ENCODE measurements around the gene HBG2.

The HBG2 gene

DNA sequence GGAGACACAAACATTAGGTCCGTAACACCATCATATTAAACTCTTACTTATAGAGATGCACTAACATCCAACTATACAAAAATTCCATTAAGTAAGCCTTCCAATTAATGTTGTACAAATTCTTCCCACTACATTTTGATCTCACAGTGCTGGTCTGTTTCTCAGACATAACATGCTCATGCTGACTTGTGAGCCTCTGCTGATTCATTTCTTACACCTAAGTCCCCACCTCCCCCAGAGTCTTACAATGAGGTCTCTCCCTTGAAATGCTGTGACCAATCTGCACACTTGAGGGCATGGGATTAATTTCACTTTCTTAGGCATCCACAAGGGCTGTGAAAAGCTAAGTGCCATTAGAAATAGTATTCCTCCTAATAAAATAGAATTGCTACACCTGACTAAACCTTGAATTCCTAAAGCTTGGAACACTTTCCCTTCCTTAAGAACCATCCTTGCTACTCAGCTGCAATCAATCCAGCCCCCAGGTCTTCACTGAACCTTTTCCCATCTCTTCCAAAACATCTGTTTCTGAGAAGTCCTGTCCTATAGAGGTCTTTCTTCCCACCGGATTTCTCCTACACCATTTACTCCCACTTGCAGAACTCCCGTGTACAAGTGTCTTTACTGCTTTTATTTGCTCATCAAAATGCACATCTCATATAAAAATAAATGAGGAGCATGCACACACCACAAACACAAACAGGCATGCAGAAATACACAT lies 6.9 kb downstream of the HBG2 start:
- no peak for DNase-seq

DNA sequence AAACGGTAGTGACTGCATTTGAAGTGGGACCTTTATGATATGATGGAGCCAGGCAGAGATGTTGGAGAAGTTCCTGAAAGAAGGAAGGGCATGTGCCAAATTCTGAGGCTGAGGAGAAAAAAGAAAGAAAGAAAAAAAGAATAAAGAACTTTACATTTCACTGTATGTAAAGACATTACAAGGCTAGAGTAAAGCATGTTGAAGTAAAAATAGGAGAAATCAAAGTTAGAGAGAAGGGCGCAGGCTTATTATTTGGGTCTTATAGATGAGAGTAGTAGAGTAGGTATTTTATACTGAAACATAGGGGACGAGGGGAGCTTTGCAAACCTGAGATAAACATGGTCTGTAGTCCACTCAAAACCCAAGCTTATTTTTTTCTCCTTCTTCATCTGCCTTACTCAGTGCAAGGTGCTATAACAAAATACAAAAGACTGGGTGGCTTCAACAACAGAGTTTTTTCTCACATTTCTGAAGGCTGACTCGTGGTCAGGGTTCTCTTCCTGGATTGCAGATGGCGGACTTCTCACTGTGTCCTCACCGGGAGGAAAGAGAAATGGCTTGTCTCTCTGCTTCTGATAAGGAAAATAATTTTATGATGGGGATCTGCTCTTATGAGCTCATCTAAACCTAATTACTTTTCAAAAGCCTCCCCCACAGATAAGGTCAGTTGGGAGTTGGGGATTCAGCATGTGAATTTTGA lies 7.7 kb downstream of the HBG2 start:
- DNase-seq = no peak

DNA sequence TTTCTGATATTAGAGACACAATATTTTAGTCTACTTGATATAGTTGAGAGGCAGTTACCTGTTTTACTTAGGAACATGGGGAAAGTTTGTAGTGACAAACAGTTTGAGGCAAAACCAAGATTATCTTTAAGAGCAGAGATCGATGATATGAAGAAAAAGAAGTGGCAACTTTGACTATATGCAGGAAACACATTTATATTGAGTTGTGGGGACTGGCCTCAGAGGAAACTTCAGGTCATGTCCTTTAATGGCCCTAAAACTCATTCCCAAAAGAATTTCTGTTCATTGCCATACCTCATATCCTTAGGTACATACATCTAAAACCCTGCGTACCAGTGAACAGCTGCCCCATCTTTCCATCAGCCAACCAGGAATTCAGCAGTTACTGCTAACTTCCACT lies 9.4 kb downstream of the HBG2 start:
- no peak for DNase-seq

DNA sequence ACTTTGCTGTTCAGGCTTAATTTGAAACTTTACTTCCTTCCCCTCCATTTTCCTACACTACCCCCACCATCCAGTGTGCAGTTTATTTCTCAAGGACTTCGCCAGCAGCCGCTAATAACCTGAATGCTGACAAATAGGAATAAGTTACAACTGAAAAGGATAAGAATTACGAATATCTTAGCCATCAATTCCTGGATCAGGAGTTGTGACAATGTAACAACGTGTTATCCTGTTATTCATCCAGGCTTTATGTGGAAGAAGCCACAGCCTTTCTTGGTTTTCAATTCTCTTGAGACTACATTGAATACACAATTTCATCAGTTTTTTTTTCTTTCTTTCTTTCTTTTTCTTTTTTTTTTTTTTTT lies 10.8 kb downstream of the HBG2 start:
- DNase-seq = no peak

DNA sequence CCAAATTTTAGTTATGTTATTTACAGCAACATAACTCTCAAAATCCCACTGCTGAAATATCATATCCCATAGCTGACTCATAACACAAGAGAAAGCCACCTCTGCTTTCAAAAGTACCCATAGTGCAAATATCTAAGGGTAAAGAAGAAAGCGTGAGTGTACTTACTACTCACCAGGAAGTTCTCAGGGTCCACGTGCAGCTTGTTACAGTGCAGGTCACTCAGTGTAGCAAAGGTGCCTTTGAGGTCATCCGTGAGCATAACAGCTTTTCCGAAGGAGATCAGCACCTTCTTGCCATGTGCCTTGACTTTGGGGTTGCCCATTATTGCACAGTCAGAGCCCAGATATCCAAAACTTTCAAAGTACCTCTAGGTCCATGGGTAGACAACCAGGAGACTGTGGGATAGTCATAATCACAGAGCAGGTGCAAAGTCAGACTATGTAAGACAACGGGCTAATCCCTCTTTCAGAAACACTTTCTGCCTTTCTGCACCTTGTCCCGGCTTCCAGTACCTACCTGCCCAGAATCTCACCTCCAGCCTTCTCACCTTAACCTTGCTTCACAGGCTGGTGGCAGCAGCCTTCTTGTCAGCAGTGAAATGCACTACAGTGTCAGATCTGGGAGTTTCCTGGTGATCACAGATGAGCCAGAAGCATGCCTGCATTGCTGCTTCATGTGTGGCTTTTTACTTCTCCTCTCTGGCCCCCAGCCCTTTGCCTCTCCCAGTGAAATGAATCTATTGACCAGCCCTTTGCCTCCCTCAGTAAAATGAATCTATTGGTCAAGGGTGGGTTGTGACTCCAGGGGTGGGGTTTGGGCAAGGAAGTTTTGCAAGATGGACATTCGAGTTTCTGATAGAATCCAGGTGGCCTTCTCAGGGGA lies 11.4 kb downstream of the HBG2 start:
- DNase-seq = no peak

DNA sequence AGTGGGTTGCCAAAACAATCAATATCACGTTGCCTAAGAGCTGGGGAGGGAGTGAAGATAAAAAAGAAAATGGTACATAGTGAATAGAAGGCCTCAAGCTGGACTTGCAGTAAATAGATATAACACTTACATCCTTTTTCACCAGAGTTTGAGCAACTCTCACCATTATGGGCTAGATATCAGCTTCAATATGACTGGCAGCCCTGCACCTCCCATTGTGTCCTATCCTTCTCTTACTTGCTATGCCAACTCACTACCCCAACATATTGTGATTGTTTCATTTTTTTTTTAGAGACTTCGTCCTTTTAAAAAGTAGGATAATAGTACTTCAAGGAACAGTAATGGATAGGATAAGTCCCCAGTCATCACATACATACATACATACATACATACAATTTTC lies 12.4 kb downstream of the HBG2 start:
- DNase-seq = no peak

DNA sequence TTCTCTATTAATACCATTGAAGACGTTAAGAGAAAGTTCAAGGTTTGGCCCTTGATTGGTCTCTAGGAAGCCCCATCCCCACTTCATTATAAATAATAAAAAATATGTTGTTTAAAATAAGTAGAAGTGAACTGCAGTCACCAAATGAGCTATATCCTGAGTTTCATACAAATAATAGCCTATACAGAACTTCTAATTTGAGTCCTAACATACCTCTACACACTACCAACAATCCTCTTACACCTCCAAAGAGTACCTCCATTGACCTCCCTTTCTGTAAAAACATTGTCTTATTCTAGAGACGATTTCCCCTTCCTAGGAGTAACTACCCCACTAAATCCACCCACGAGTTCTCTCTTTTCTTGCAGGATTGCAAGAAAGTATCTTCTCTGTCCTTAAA lies 13.1 kb downstream of the HBG2 start:
- no peak for DNase-seq

DNA sequence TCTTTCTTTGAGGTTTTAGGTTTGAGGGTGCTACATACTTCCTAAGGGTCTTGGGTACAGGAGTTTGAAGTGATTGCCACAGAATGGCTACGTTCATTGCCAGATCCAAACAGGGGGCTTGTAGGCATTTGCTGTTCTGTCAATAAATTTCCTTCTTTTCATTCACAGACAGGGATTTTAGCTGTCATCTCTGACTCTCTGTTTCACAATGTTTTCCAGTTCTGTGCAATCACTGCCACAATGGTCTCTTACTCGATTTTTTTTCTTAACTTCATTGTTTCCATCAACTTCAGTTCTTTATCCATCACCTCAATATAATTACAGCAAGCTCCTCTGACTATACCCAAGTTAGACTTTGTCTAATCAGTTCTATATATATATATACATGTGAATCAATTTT lies 14.1 kb downstream of the HBG2 start:
- DNase-seq = no peak

DNA sequence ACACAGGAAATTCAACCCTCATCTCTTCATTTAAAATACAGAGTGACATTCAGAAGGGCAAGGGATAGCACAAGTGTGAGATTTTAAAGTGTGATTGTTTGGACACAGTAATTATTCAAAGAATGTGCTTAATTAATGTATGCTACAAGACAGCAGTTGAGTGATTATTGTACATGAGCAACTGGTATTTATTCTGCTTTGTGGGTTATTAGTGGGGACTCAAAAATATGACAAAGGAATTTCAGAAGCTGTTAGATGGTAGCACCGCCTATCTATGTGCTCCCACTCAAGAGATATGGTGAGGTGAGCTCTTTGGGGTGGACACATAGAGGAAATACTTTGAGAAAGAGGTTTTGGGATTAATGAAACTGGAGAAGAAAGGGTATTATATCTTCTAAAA lies 14.5 kb downstream of the HBG2 start:
- no peak for DNase-seq

DNA sequence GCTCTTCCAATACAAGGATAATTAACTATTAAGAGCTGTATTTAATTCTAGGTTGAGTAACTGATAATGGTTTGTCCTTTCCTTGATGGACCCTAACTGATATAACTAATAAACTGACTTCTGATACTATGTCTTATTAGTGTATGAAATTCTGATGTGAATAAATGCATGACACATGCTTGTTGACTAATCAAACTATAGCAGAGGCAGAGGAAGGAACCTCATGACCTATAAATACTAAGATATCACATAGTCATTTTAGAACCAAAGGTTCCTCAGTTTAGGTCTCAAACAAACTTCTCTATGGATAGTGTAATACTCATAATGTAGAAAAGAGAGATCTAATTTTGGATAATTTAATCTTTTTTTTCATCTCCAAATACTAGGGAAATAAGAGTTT lies 15.5 kb downstream of the HBG2 start:
- no peak for DNase-seq

DNA sequence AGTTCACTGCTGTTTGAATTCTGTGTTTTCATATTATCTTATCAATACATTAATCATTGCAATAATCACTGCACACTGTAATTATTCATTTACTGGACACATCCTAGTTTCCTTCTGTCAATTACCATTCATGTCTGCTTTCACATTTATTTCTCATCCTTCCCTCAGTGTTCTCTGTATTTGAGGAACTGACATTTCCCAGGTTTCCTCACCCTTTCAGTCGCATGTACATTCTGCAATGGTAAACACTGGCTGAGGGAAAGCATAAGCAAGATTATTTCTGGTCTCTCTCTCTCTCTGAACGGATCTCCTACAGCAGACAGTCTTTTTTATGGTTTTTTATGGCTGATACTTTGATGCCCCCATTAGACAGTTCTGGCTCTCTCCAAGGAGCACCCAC lies 16.1 kb downstream of the HBG2 start:
- no peak for DNase-seq

DNA sequence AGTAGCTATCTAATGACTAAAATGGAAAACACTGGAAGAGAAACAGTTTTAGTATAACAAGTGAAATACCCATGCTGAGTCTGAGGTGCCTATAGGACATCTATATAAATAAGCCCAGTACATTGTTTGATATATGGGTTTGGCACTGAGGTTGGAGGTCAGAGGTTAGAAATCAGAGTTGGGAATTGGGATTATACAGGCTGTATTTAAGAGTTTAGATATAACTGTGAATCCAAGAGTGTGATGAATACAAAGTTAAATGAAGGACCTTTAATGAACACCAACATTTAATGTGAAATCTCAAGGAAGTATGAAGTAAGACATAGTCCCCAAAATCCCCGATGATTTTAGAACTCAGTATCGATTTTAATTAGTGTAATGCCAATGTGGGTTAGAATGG lies 17.2 kb downstream of the HBG2 start:
- DNase-seq = no peak

DNA sequence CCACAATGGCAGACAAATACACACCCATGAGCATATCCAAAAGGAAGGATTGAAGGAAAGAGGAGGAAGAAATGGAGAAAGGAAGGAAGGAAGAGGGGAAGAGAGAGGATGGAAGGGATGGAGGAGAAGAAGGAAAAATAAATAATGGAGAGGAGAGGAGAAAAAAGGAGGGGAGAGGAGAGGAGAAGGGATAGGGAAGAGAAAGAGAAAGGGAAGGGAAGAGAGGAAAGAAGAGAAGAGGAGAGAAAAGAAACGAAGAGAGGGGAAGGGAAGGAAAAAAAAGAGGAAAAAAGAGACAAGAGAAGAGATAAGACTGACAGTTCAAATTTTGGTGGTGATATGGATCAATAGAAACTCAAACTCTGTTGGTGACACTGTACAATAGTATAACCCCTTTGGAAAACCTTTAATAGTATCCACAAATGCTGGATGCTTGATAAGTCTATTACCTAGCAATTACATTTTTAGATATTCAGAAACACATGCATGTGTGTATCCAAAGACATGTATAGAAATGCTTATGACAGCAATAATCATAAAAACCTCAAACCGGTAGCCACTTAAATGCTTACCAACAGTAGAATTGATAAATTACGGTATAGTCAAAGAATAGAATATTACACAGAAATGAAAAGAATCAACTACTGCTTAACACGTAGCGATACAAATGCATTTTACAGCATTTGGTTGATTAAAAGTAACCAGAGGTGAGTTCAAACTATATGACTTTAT lies 19.1 kb downstream of the HBG2 start:
- DNase-seq = no peak

DNA sequence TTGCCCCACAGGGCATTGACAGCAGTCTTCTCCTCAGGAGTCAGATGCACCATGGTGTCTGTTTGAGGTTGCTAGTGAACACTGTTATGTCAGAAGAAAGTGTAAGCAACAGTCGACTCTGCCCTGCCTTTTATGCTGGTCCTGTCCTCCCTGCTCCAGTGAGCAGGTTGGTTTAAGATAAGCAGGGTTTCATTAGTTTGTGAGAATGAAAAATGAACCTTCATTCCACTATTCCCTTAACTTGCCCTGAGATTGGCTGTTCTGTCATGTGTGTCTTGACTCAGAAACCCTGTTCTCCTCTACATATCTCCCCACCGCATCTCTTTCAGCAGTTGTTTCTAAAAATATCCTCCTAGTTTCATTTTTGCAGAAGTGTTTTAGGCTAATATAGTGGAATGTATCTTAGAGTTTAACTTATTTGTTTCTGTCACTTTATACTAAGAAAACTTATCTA lies 20.2 kb downstream of the HBG2 start, which contains the start of gene HBD:
Gene HBD (minus strand): TSS at position 103 of the 454 bp plus-strand sequence. CDS start 50 bp downstream, at position 53.
- DNase-seq = no peak

DNA sequence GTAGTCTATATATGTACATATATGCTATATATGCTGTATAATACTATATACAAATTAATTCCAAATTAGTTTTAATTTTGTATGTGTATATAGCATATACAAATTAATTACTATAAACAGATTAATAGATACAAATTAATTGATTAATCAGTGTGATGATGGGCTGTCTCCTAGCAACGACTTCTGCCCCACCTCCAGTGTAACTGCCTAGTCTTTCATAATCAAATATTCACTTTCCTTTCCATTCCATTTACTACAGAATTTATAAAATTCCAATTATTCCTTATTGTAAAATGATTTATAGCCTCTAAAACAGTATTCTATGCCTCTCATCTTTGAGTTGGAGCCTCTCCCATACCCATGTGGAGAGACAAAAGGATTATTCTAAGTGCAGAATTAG lies 21.3 kb downstream of the HBG2 start:
- no peak for DNase-seq

DNA sequence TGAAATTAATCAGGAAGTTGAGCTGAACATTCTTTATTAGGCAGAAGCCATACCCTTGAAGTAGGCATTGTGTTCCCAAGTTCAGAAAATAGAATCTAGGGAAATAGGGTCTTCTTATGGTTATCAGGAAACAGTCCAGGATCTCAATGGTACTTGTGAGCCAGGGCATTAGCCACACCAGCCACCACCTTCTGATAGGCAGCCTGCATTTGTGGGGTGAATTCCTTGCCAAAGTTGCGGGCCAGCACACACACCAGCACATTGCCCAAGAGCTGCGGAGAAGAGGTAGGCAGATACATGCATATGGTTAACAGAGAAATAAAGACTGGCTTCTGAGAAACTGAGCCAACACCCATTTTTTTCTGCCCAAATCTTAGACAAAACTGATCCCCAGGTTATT lies 21.8 kb downstream of the HBG2 start:
- DNase-seq = no peak

DNA sequence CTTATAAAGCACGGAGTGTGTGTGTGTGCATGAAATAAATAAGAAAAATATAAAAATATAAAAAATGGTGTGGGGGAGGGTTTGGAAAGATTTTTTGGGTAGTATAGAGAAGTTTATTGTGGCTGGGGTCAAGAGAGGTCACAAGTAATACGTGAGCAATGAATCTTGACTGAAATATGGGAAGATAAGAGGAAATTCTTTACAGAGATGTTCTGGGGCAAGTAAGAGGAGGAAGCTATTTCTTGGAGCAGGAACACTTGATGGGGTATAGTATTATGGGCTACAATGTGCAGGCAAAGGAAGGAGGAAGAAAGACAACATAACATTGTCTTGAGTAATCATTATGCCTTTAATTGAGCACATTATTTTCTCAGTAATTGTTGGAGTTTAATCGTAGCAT lies 22.4 kb downstream of the HBG2 start:
- no peak for DNase-seq

DNA sequence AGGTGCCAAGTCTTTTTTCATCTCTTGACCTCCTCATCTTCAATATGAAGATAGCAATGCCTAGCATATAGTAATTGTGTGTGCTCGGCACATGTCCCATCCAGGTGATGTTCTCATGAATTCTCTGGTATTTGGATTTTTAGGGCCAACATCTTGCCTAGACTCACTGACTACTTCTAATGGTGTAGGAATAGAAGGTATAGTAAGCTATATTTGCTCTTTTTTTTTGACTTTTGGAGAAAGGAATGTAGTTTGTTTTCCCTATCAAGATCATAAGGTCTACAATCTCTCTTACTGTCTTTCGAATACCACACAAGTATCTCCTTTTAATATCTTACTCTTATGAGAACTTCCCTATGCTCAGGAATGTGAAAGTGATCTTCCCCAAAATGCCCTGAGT lies 23.5 kb downstream of the HBG2 start:
- DNase-seq = no peak

DNA sequence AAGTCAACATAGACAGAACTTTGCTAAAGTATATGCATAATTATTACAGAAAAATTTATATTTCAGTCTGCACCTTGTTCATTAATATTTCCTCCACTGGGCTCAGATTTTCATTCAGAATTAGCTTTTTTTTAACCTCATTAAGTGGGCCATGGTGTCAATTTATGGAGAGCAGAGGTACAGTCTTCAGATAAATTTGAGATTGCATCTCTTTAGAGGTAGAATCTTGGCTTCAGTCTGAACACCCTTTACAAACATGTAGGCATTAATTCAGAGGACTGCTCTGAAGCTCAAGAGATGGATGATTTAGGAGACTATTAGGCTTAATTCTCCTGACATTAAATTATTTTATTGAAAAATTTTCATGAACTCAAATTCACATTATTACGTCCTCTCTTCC lies 24.3 kb downstream of the HBG2 start:
- DNase-seq = no peak

DNA sequence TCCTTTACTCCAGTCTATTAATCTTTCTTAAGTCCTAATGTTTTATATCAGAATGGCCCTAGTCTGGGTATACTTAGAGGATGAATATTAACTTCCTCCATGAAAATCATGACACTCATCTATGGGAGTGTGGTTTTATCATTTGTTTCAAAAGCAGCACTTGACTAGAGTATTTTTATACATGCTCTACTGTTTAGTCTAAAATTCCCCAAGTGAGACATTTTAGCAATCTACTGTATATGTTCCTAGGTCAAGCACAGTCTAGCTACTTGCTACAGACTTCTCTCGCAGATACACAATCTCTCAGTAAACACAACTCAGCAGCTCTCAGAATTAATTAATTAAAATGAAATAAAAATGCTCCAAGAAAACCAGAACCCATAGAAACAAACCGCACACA lies 24.8 kb downstream of the HBG2 start:
- DNase-seq = no peak

DNA sequence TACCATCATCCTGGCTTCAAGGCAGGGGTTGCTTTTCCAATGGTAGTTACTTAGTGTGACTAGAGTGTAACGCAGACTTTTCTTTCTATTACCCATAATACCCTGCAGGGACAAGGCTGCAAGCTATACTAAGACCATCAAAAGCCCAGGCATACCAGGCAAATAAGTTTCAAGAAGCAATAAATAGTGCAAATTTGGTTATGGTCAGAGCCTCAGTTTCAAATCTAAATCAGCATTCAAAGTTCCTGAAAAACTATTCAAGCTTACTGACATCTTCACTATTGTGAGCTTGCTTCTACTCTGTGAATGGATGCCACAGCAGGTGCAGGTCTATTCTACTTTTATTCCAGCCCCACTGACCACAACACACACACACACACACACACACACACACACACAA lies 25.2 kb downstream of the HBG2 start:
- no peak for DNase-seq

DNA sequence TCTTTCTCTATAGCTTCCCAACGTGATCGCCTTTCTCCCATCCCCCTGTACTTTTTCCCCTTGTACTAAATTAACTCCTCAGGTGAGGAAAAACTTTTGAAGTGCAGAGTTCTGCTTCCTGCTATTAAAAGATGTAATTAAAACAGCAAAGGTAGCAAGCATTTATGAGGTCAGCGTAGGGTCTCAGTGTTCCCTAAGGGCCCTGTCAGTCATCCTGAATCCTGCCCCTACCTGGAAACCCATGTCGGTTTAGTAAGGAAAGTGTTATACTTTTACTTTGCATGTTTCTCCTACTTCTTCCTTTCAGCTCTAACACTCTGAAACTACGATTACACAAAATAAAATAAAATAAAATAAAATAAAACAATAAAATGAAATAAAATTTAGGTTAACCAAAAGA lies 26.5 kb downstream of the HBG2 start:
- no peak for DNase-seq

DNA sequence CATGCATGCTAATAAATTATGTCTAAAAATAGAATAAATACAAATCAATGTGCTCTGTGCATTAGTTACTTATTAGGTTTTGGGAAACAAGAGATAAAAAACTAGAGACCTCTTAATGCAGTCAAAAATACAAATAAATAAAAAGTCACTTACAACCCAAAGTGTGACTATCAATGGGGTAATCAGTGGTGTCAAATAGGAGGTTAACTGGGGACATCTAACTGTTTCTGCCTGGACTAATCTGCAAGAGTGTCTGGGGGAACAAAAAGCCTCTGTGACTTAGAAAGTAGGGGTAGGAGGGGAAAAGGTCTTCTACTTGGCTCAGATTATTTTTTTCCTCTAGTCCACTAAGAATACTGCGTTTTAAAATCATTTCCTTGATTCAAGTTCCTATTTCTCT lies 26.9 kb downstream of the HBG2 start:
- DNase-seq = no peak

Data from stimulated activated CD4-positive, alpha-beta T cell treated with anti-CD3 and anti-CD28 coated beads, Interleukin-12 subunit alpha, Interleukin-12 subunit beta, amount 100 ng/mL, for 4 hours (primary cell).